Measurements from ENCODE around the gene SRRM1. TPM values are rescaled to one million over a fixed set of nuclear protein-coding genes. Genes with fewer than 3 reads are reported as not detected.

The SRRM1 gene
- total and polyA plus RNA-seq, 9 of the 15 experiments (the other 6 are each of a cell fraction or from before 2014, with no cell fraction given) = 54.5 to 268 (median 115) TPM

GRCh38 chr1:24643363-24644099 is 429 bp downstream of the SRRM1 start (continued):
- no peak for TF ChIP-seq AFF1 (IDR thresholded peaks at IDR 0.05; ENCODE audit: low read depth in 1 of 2, partially characterized antibody in 2 of 2)
- no peak for TF ChIP-seq FOXP4 (CRISPR knock-in tag; IDR thresholded peaks at IDR 0.05; ENCODE audit: borderline replicate concordance)
- no peak for TF ChIP-seq ZC3H11A (IDR thresholded peaks at IDR 0.05; ENCODE audit: low read depth, low read length)
- TF ChIP-seq PATZ1 (CRISPR knock-in tag; IDR thresholded peaks at IDR 0.05; ENCODE audit: borderline replicate concordance) = no peak
- peak; percentile 18 for TF ChIP-seq HMGN3 (IDR thresholded peaks at IDR 0.05; ENCODE audit: borderline replicate concordance, extremely low read depth, insufficient read length, low read depth, low read length)
- TF ChIP-seq, protein P1, sequence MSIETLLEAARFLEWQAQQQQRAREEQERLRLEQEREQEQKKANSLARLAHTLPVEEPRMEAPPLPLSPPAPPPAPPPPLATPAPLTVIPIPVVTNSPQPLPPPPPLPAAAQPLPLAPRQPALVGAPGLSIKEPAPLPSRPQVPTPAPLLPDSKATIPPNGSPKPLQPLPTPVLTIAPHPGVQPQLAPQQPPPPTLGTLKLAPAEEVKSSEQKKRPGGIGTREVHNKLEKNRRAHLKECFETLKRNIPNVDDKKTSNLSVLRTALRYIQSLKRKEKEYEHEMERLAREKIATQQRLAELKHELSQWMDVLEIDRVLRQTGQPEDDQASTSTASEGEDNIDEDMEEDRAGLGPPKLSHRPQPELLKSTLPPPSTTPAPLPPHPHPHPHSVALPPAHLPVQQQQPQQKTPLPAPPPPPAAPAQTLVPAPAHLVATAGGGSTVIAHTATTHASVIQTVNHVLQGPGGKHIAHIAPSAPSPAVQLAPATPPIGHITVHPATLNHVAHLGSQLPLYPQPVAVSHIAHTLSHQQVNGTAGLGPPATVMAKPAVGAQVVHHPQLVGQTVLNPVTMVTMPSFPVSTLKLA (conservative IDR thresholded peaks at IDR 0.05) = no peak
- no peak for TF ChIP-seq POU5F1 (IDR thresholded peaks at IDR 0.05; ENCODE audit: borderline replicate concordance, low read depth, low read length, partially characterized antibody)
- no peak for TF ChIP-seq MAFG (tag; conservative IDR thresholded peaks at IDR 0.05)
- no peak for TF ChIP-seq MAFK (IDR thresholded peaks at IDR 0.05; ENCODE audit: low read length)
- no peak for TF ChIP-seq SP2 (IDR thresholded peaks at IDR 0.05; ENCODE audit: extremely low read depth, low read depth, low read length, poor library complexity, severe bottlenecking)
- TF ChIP-seq ZNF232 (CRISPR knock-in tag; IDR thresholded peaks at IDR 0.05) = no peak; the same call in 1 of the 2 replicates
- TF ChIP-seq, protein P2, sequence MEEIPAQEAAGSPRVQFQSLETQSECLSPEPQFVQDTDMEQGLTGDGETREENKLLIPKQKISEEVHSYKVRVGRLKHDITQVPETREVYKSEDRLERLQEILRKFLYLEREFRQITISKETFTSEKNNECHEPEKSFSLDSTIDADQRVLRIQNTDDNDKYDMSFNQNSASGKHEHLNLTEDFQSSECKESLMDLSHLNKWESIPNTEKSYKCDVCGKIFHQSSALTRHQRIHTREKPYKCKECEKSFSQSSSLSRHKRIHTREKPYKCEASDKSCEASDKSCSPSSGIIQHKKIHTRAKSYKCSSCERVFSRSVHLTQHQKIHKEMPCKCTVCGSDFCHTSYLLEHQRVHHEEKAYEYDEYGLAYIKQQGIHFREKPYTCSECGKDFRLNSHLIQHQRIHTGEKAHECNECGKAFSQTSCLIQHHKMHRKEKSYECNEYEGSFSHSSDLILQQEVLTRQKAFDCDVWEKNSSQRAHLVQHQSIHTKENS (CRISPR knock-in tag; IDR thresholded peaks at IDR 0.05) = no peak
- no peak for TF ChIP-seq ELF4 (CRISPR knock-in tag; IDR thresholded peaks at IDR 0.05)
- no peak for TF ChIP-seq ZNF140 (CRISPR knock-in tag; IDR thresholded peaks at IDR 0.05)
- TF ChIP-seq XRCC4 (IDR thresholded peaks at IDR 0.05; ENCODE audit: extremely low read depth, insufficient read depth, insufficient read length) = no peak
